GM18951 (cell line): ENCODE measurements around the gene NAGS.
"Not testable (repeated sequence)": the region's sequence is repeated elsewhere in the genome, so short reads cannot be mapped to it uniquely, and the experiment has no call there.

Experiments
- POLR2A ChIP-seq: IDR thresholded peaks from 4 replicates; pipeline ENCODE4 v1.6.1; 2011; ENCODE audit warnings: mild to moderate bottlenecking; ENCODE audit not compliant: insufficient read length, insufficient read depth; ENCODE audit errors: extremely low read depth
- in situ Hi-C: fragments of 300-500 bp; cut with MboI; formaldehyde crosslinking; loops from one replicate; pipeline ENCODE4 v1.12.0; 2022; ENCODE audit warnings: low sequenced_read_pairs, mixed read lengths, inconsistent platforms; ENCODE audit not compliant: unreplicated experiment

Gene NAGS

GRCh38 chr17:44004077-44004760, at the start of gene NAGS:
TSS of gene NAGS (plus strand) at chr17:44004622. CDS start at chr17:44004664, 42 bp downstream.
- no peak for TF ChIP-seq POLR2A
- in situ Hi-C loops = no loop called here

GRCh38 chr17:43956222-43956621, 48.2 kb upstream of the NAGS start:
- in situ Hi-C loops = no loop called here
- no peak for TF ChIP-seq POLR2A

GRCh38 chr17:43958748-43959352, 45.6 kb upstream of the NAGS start:
- no peak for TF ChIP-seq POLR2A

GRCh38 chr17:43961292-43961691, 43.1 kb upstream of the NAGS start:
- in situ Hi-C loops = not testable (repeated sequence)

More at GRCh38 chr17:43958748-43959352, 45.6 kb upstream of the NAGS start:
- in situ Hi-C loops = no loop called here

DNA sequence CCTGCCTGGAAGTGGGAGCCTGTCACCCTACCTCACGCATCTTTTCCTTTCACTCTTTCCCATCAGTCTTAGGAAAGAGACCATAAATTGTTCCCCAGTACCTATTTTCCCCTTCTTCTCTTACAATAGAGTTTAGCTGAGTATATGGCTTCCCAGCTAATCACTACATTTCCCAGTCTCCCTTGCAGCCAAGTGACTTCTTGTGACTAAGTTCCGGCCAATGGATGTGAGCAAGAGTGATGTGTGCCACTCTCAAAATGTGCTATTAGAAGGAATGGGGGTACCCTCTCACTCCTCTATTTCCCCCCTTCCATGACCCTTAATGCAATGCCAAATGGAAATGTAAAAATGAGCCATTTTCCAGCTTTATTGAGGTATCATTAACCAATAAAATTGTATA, 42.5 kb upstream of the NAGS start:
- TF ChIP-seq POLR2A = no peak
- in situ Hi-C loops = no loop called here

DNA sequence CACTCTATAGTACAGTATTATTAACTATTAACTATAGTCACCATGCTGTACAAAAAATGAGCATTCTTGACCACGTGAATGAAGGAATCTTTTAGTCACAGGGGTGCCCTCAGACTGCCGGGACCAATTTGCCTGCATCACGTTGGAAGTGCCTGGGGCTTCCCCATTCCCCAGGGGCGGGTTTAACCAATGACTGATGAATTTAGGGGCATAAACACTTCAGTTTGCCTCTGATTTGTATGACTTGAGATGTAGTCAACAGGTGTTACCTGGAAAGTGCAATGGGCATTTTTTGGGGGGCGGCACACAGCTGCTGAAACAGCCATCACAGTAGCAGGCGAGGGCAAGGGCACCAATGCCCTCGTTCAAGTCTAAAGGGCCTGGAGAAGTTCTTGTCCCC, 41.9 kb upstream of the NAGS start:
- in situ Hi-C loops = no loop called here
- TF ChIP-seq POLR2A = no peak

- in situ Hi-C loops = no loop called here
Observed at GRCh38 chr17:43966276-43966675, 38.1 kb upstream of the NAGS start.

DNA sequence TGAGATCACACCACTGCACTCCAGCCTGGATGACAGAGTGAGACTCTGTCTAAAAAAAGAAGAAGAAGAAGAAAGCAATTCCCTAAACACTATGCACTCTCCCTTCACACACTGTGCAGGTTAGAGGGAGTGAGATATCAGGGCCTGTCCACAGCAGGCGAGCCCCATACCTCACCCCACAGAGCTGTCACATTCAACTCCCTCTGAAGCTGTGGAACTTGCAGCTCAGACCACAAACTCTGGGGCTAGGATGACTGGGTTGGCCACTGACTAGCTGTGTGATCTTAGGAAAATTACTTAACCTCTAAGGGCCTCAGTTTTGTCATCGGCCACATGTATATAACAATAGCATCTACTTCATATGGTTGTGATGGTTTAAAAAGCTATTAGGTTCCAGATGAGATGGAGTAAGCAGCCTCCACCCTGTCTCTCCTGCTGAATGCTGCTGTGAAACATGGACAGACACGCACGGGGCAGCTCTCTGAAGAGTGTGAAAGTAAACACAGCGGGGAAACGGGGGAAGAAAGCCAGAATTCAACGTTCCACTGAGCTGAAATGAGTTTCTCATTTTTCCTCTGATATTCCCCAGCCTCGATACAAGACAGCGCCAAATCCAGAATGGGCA, 37.1 kb upstream of the NAGS start:
- in situ Hi-C loops = no loop called here
- no peak for TF ChIP-seq POLR2A

More at GRCh38 chr17:43966276-43966675, 38.1 kb upstream of the NAGS start:
- TF ChIP-seq POLR2A = no peak

DNA sequence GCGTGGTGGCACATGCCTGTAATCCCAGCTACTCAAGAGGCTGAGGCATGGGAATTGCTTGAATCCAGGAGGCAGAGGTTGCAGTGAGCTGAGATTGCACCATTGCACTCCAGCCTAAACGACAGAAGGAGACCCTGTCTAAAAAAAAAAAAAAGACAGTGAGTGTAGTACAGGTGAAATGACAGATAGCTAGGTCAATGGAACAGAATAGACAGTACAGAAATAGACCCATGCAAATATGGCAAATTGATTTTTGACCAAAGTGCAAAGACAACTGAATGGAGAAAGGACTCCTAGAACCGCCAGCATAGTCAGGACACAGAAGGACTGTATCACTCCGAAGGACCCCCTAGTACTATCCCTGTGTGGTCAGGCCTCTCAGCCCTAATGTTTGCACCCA, 34.1 kb upstream of the NAGS start:
- no peak for TF ChIP-seq POLR2A
- in situ Hi-C loops = no loop called here

DNA sequence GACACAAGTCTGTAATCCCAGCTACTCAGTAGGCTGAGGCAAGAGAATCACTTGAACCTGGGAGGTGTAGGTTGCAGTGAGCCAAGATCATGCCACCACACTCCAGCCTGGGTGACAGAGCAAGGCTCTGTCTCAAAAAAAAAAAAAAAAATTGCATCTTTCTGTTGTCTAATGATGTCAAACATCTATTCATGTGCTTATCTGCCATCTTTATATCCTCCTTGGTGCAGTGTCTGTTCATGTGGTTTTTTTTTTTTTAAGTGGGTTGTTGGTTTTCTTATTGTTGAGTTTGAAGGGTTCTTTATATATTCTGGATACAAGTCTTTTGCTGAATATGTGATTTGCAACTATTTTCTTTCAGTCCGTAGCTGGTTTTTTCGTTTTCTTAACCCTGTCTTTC, 33.0 kb upstream of the NAGS start:
- in situ Hi-C loops = not testable (repeated sequence)

DNA sequence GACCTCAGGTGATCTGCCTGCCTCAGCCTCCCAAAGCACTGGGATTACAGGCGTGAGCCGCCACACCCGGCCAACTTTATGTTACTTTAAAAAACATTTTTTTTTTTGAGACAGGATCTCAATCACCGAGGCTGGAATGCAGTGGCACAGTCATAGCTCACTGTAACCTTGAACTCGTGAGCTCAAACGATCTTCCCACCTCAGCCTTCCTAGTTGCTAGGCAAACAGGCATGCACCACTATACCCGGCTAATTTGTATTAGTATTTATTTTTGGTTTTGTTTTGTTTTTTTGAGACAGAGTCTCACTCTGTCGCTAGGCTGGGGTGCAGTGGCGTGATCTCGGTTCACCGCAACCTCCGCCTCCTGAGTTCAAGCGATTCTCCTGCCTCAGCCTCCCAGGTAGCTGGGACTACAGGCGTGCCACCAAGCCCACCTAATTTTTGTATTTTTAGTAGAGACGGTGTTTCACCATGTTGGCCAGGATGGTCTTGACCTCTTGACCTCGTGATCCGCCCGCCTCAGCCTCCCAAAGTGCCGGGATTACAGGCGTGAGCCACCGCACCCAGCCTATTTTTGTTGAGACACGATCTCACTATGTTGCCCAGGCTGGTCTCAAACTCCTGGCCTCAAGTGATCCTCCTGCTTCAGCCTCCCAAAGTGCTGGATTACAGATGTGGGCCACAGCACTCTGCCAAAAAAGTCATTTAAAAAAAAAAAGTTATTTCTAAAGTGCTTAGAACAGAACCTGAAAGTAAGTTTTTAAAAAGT, 31.8 kb upstream of the NAGS start:
- in situ Hi-C loops = not testable (repeated sequence)

GRCh38 chr17:43974382-43975266, 29.8 kb upstream of the NAGS start:
- TF ChIP-seq POLR2A = no peak
- in situ Hi-C loops = no loop called here

GRCh38 chr17:43975898-43976297, 28.5 kb upstream of the NAGS start:
- in situ Hi-C loops = no loop called here
- no peak for TF ChIP-seq POLR2A
